ENCODE measurements around the gene HNMT.

HNMT gene

DNA sequence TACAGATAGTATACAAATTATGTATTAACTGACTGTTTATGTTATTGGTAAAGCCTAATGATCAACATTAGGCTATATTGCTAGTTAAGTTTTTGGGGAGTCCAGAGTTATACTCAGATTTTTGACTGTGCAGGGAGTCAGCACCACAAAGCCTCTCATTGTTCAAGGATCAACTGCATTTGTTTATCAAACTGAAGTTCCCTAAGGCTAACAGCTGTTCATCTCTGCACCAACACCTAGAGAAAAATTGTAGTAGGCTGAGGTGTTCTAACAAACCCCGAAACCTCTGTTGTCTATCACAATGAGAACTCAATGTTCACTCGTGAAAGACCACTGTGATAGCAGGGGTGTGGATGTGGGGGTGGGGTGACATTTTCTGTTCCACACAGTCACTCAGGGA lies 97.7 kb downstream of the HNMT start:
- DNase-seq: no peak

DNA sequence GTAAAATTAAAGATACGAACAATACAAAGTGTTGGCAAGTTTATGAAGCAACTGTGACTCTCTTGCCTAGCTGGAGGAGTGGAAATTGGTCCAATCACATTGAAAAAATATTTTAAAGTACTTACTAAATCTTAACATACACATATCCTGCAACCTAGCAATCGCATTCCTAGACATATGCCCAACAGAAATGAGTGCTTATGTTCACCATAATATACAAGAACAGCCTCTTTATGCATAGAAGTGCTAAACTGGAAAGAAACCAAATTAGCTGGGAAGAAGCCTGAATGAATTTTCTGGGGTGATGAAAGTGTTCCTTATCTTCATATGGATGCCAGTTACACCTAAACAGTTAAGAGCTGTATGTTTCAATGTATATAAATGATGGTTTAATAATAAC lies 98.9 kb downstream of the HNMT start:
- no peak for DNase-seq
